B cell (primary cell): ENCODE measurements around the gene PDCD6IP. TPM values are rescaled to one million over a fixed set of nuclear protein-coding genes. Genes with fewer than 3 reads are reported as not detected.
"Not testable (repeated sequence)": the region's sequence is repeated elsewhere in the genome, so short reads cannot be mapped to it uniquely, and the experiment has no call there.

Experiments
- ATAC-seq: fragments of 200-7000 bp; cut with Tn5 transposase; one replicate; pipeline ENCODE4 v1.10.0; 2021; ENCODE audit warnings: low read depth, mild to moderate bottlenecking, moderate number of reproducible peaks, moderate library complexity
- CTCF ChIA-PET: fragments of 350-600 bp; sonication (Branson Sonifier 250); formaldehyde crosslinking; loops from one replicate; lab custom pipeline; 2021; ENCODE audit warnings: antibody characterized with exemption, inconsistent platforms; lab: Charles Lee
- POLR2A ChIA-PET: fragments of 350-600 bp; sonication (Branson Sonifier 250); formaldehyde crosslinking; loops from one replicate; lab custom pipeline; 2021; ENCODE audit warnings: antibody characterized with exemption; lab: Charles Lee
- DNase-seq: peaks from one replicate; pipeline ENCODE4 v3.0.0; 2013
- H2AFZ ChIP-seq: 2 replicates; pipeline ENCODE4 v1.6.1; 2012; ENCODE audit warnings: mild to moderate bottlenecking, low read depth, low read length; ENCODE audit not compliant: insufficient read depth, poor library complexity, severe bottlenecking
- H3K27ac ChIP-seq, 2 donors: 1 replicate in 1 of 2; 2 replicates in 1 of 2; pipeline ENCODE4 v1.5.1; 2012 to 2013; ENCODE audit warnings: low read length in 2 of 2, mild to moderate bottlenecking in 2 of 2, moderate library complexity in 1 of 2
- H3K27me3 ChIP-seq, 4 experiments: fragments of 200-600 bp in 1 of 4; sonication (generic) in 1 of 4; replicated peaks in 1 of 4; 1 replicate in 2 of 4; 2 replicates in 2 of 4; pipeline versions ENCODE4 v1.6.1 to v1.7.0; 2013 to 2016; ENCODE audit warnings: low read length in 3 of 4, mild to moderate bottlenecking in 2 of 4, mixed read lengths in 1 of 4, moderate library complexity in 1 of 4; ENCODE audit not compliant: insufficient read depth in 4 of 4, control insufficient read depth in 3 of 4; ENCODE audit errors: control extremely low read depth in 1 of 4
- H3K36me3 ChIP-seq, 2 experiments: replicated peaks in 1 of 2; 1 replicate in 1 of 2; 2 replicates in 1 of 2; pipeline versions ENCODE4 v1.6.1 to v1.7.1; 2013; ENCODE audit warnings: low read length in 1 of 2; ENCODE audit not compliant: insufficient read depth in 2 of 2, control insufficient read depth in 1 of 2; ENCODE audit errors: control extremely low read depth in 1 of 2, extremely low read depth in 1 of 2
- H3K4me1 ChIP-seq, 2 donors: fragments of 200-600 bp in 1 of 2; sonication (generic) in 1 of 2; 1 replicate in 1 of 2; 2 replicates in 1 of 2; pipeline versions ENCODE4 v1.5.1 to v1.6.1; 2013 to 2017; ENCODE audit warnings: low read length in 2 of 2; ENCODE audit not compliant: control insufficient read depth in 2 of 2, insufficient read depth in 2 of 2
- H3K4me2 ChIP-seq: replicated peaks from 2 replicates; pipeline ENCODE3; 2012; ENCODE audit warnings: mild to moderate bottlenecking, low read depth, low read length; ENCODE audit not compliant: poor library complexity, severe bottlenecking
- H3K4me3 ChIP-seq, 5 experiments: fragments of 200-600 bp in 1 of 5; sonication (generic) in 1 of 5; 1 replicate in 3 of 5; 2 replicates in 2 of 5; pipeline versions ENCODE4 v1.5.1 to v1.7.0; 2011 to 2016; ENCODE audit warnings: low read length in 4 of 5, mild to moderate bottlenecking in 4 of 5, low read depth in 2 of 5, control low read depth in 1 of 5, moderate library complexity in 1 of 5; ENCODE audit not compliant: insufficient read depth in 1 of 5; ENCODE audit errors: control extremely low read depth in 1 of 5, extremely low read depth in 1 of 5
- H3K79me2 ChIP-seq: fragments of 200-600 bp; sonication (generic); one replicate; pipeline ENCODE4 v1.6.0; 2016; ENCODE audit warnings: low read length; ENCODE audit not compliant: control insufficient read depth, insufficient read depth
- H3K9ac ChIP-seq: fragments of 200-600 bp; sonication (generic); 2 replicates; pipeline ENCODE4 v1.6.1; 2017; ENCODE audit warnings: mild to moderate bottlenecking, low read length, moderate library complexity
- H3K9me3 ChIP-seq, 3 donors: one replicate each; pipeline versions ENCODE4 v1.6.1 to v1.7.1; 2013; ENCODE audit warnings: low read length in 2 of 3; ENCODE audit not compliant: control insufficient read depth in 2 of 3, insufficient read depth in 1 of 3; ENCODE audit errors: control extremely low read depth in 1 of 3
- H4K20me1 ChIP-seq: 2 replicates; pipeline ENCODE4 v1.6.0; 2012; ENCODE audit warnings: mild to moderate bottlenecking, low read length; ENCODE audit not compliant: insufficient read depth, control insufficient read depth, poor library complexity, severe bottlenecking
- H3K27ac Mint-ChIP-seq: one replicate; pipeline ENCODE4 v1.8.0; 2021; ENCODE audit warnings: mixed read lengths
- H3K27me3 Mint-ChIP-seq: one replicate; pipeline ENCODE4 v1.8.0; 2021; ENCODE audit warnings: mixed read lengths
- H3K4me1 Mint-ChIP-seq: one replicate; pipeline ENCODE4 v1.8.0; 2021; ENCODE audit warnings: mixed read lengths
- H3K4me3 Mint-ChIP-seq: one replicate; pipeline ENCODE4 v1.8.0; 2021; ENCODE audit warnings: mixed read lengths
- H3K9me3 Mint-ChIP-seq: one replicate; pipeline ENCODE4 v1.8.0; 2022; ENCODE audit warnings: mixed read lengths; ENCODE audit not compliant: insufficient read depth
- EZH2 ChIP-seq: IDR thresholded peaks from 2 replicates; pipeline ENCODE4 v1.6.1; 2012; ENCODE audit warnings: borderline replicate concordance, low read depth, mild to moderate bottlenecking, moderate library complexity, low read length; ENCODE audit not compliant: insufficient read depth, poor library complexity, severe bottlenecking
- WGBS: methylation state at CpG from one replicate; pipeline ENCODE4 v1.1.5; 2013; ENCODE audit warnings: missing lambda C conversion rate; ENCODE audit not compliant: insufficient coverage; 5-methylcytosine and 5-hydroxymethylcytosine counted together
- intact Hi-C: fragments of 100-400 bp; cut with micrococcal nuclease; formaldehyde crosslinking; loops from one replicate; pipeline ENCODE4 v1.10.0; 2022
- polyA plus RNA-seq: library from polyadenylated mRNA; depleted of rRNA; stranded (reverse); fragments of >200 nt; gene quantifications from 2 replicates; pipeline ENCODE4 v1.2.3, GENCODE V29; 2012
- total RNA-seq, 2 donors: library from RNA; stranded (reverse); fragments of 120-200 nt in 1 of 2; gene quantifications; 1 replicate in 1 of 2; 2 replicates in 1 of 2; pipeline versions ENCODE4 v1.2.3 to v1.2.4, GENCODE V29; 2013 to 2022
- TF ChIP-seq, protein P1 (sequence below): fragments of 200-600 bp; IDR thresholded peaks from one replicate; pipeline ENCODE4 v1.8.0; 2022; ENCODE audit warnings: antibody characterized with exemption, mild to moderate bottlenecking

PDCD6IP gene
- total and polyA plus RNA-seq, 2 donors (not counting 1 experiment from before 2014, with no cell fraction given): 103 to 276 TPM

DNA sequence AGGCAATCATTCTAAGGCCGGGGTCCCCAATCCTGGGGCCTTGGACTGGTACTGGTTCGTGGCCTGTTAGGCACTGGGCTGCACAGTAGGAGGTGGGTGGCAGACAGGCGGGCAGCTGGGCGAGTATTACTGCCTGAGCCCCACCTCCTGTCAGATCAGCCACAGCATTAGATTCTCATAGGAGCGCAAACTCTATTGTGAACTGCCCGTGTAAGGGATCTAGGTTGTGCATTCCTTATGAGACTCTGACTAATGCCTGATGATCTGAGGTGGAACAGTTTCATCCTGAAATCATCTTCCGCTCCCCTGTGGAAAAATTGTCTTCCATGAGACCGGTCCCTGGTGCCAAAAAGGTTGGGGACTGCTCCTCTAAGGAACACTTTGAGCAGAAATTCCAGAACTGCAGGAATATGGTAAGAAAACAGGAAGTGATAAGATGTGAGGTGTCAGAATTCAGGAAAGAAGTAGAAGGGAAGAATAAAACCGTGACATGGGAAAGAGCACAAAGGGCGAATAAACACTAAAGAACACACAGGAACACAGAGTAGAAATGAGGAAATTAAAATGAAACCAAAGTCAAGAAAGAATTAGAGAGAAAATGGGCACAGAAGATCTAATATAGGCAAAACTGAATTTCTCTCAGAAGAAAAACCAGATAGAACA is 57.6 kb downstream of the PDCD6IP start:
- TF ChIP-seq, protein P1, sequence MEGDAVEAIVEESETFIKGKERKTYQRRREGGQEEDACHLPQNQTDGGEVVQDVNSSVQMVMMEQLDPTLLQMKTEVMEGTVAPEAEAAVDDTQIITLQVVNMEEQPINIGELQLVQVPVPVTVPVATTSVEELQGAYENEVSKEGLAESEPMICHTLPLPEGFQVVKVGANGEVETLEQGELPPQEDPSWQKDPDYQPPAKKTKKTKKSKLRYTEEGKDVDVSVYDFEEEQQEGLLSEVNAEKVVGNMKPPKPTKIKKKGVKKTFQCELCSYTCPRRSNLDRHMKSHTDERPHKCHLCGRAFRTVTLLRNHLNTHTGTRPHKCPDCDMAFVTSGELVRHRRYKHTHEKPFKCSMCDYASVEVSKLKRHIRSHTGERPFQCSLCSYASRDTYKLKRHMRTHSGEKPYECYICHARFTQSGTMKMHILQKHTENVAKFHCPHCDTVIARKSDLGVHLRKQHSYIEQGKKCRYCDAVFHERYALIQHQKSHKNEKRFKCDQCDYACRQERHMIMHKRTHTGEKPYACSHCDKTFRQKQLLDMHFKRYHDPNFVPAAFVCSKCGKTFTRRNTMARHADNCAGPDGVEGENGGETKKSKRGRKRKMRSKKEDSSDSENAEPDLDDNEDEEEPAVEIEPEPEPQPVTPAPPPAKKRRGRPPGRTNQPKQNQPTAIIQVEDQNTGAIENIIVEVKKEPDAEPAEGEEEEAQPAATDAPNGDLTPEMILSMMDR: no peak
- TF ChIP-seq EZH2: no peak
- no peak overlapping the region for H3K4me3 ChIP-seq
- no peak for ATAC-seq
- H3K27me3 ChIP-seq: no peaks in the 10 kb centered on the region
- H3K4me1 ChIP-seq: no peaks in the 10 kb centered on the region
- Mint-ChIP-seq H3K4me1 (peaks cover 2% of the 10 kb centered on the region), H3K27ac (peak overlapping the region; percentile 27), H3K4me3 (no peak overlapping the region), H3K9me3 (no peaks in the 10 kb centered on the region), H3K27me3 (no peaks in the 10 kb centered on the region)
- peaks cover 4 to 31% of the 10 kb centered on the region in 2 experiments for H3K36me3 ChIP-seq
- ChIA-PET POLR2A (no interaction called here), CTCF (no interaction called here)
- 82% methylated on average over 4 of the region's 10 CpGs for WGBS
- no peak for DNase-seq
- H4K20me1 ChIP-seq: no peaks in the 10 kb centered on the region
- H3K79me2 ChIP-seq: no peaks in the 10 kb centered on the region
- H3K27ac ChIP-seq: peak overlapping the region in 1 of 2 donors; percentile 23
- intact Hi-C loops: no loop called here
- H3K9ac ChIP-seq: no peak overlapping the region
- H3K4me2 ChIP-seq: no peak overlapping the region
- H2AFZ ChIP-seq: no peak overlapping the region
- H3K9me3 ChIP-seq: no peaks in the 10 kb centered on the region

DNA sequence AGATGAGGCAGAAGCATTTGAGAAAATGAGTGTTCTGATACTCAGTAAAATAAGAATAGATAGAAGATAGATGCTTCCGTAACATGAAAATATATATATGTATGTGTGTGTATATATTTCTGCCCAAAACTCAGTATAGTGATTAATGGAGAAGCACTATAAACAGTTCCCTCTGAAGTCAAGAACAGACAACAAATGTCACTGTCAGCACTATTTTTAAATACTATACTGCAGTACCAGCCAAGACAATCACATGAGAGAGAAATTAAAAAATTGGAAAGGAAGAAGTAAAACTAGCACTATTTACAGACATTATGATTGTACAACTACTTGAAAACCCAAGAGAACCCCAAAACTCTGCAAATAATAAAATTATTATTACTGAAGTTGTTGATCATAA is 59.3 kb downstream of the PDCD6IP start:
- H2AFZ ChIP-seq, ATAC-seq, H3K27ac Mint-ChIP-seq, H3K79me2 ChIP-seq, H3K4me1 Mint-ChIP-seq, CTCF ChIA-PET, H4K20me1 ChIP-seq, H3K27me3 ChIP-seq, H3K4me3 Mint-ChIP-seq, H3K9me3 ChIP-seq, H3K9me3 Mint-ChIP-seq, intact Hi-C loops, POLR2A ChIA-PET, H3K4me2 ChIP-seq, H3K4me3 ChIP-seq, H3K9ac ChIP-seq, H3K4me1 ChIP-seq, DNase-seq, H3K27ac ChIP-seq, H3K27me3 Mint-ChIP-seq: not testable (repeated sequence)
- H3K36me3 ChIP-seq: peaks cover 5 to 39% of the 10 kb centered on the region in 2 experiments
- no CpG with 5 or more reads among the region's 1 CpG for WGBS
